ENCODE data around the gene TBL1X. TPM values are rescaled to one million over a fixed set of nuclear protein-coding genes. Genes with fewer than 3 reads are reported as not detected.

The TBL1X gene
- total and polyA plus RNA-seq, 12 donors: 5.0 to 256 (median 28.1) TPM

- no peak overlapping the region for H3K27ac ChIP-seq
- no peak for DNase-seq
- intact Hi-C loops (cut with DNase I): no loop called here
- no peaks in the 10 kb centered on the region for H3K27me3 ChIP-seq
- no peaks in the 10 kb centered on the region for H3K36me3 ChIP-seq (replicated peaks in 1 of 2)
- no peaks in the 10 kb centered on the region for H3K4me1 ChIP-seq (replicated peaks in 1 of 2)
- no peak overlapping the region for H3K4me3 ChIP-seq
- TF ChIP-seq CTCF (IDR thresholded peaks at IDR 0.05): no peak
- no peak for TF ChIP-seq POLR2A (IDR thresholded peaks at IDR 0.05)
- no peaks in the 10 kb centered on the region for H3K9me3 ChIP-seq (replicated peaks in 1 of 3)
- WGBS, 4 donors: 85 to 95% (median 87%) methylated on average over 4 of the region's 4 CpGs
Measured at GRCh38 chrX:9747644-9748043, 282.8 kb downstream of the TBL1X start.

GRCh38 chrX:9749146-9749692 lies 284.4 kb downstream of the TBL1X start:
- H3K4me1 ChIP-seq (replicated peaks in 1 of 2): no peaks in the 10 kb centered on the region
- no peaks in the 10 kb centered on the region for H3K9me3 ChIP-seq (replicated peaks in 1 of 3)
- H3K27me3 ChIP-seq: no peaks in the 10 kb centered on the region
- H3K36me3 ChIP-seq (replicated peaks in 1 of 2): no peaks in the 10 kb centered on the region
- no peak for TF ChIP-seq POLR2A (IDR thresholded peaks at IDR 0.05)
- TF ChIP-seq CTCF (IDR thresholded peaks at IDR 0.05): no peak
- 64 to 79% (median 76%) methylated on average over 9 to 11 of the region's 11 CpGs for WGBS, 4 donors
- no peak for DNase-seq
- no peak overlapping the region for H3K27ac ChIP-seq
- intact Hi-C loops (cut with DNase I): no loop called here
- H3K4me3 ChIP-seq: no peak overlapping the region

GRCh38 chrX:9757366-9757765 lies 292.5 kb downstream of the TBL1X start:
- H3K36me3 ChIP-seq (replicated peaks in 1 of 2): no peaks in the 10 kb centered on the region
- H3K4me1 ChIP-seq (replicated peaks in 1 of 2): no peaks in the 10 kb centered on the region
- 84 to 95% (median 90%) methylated on average over 7 of the region's 7 CpGs for WGBS, 4 donors
- peaks cover 0 to 7% (median 0%) of the 10 kb centered on the region in 3 donors for H3K9me3 ChIP-seq (replicated peaks in 1 of 3)
- no peak for DNase-seq
- peaks cover 6% of the 10 kb centered on the region for H3K27me3 ChIP-seq
- TF ChIP-seq POLR2A (IDR thresholded peaks at IDR 0.05) (no peak), CTCF (IDR thresholded peaks at IDR 0.05) (no peak)
- intact Hi-C loops (cut with DNase I): no loop called here
- H3K27ac ChIP-seq: no peak overlapping the region
- no peak overlapping the region for H3K4me3 ChIP-seq

GRCh38 chrX:9758021-9758638 lies 293.3 kb downstream of the TBL1X start:
- no peak overlapping the region for H3K4me3 ChIP-seq
- TF ChIP-seq CTCF (IDR thresholded peaks at IDR 0.05) (no peak), POLR2A (IDR thresholded peaks at IDR 0.05) (no peak)
- no peaks in the 10 kb centered on the region for H3K4me1 ChIP-seq (replicated peaks in 1 of 2)
- H3K27me3 ChIP-seq: peaks cover 7% of the 10 kb centered on the region
- intact Hi-C loops (cut with DNase I): no loop called here
- peaks cover 0 to 7% (median 0%) of the 10 kb centered on the region in 3 donors for H3K9me3 ChIP-seq (replicated peaks in 1 of 3)
- 35 to 54% (median 46%) methylated on average over 3 to 4 of the region's 4 CpGs for WGBS, 4 donors
- H3K36me3 ChIP-seq (replicated peaks in 1 of 2): no peaks in the 10 kb centered on the region
- DNase-seq: no peak
- H3K27ac ChIP-seq: no peak overlapping the region

All from adrenal gland (tissue), 12 donors.